Effector memory CD8-positive, alpha-beta T cell (primary cell): ENCODE data around the gene NGFR.
"Not testable (repeated sequence)": the region's sequence is repeated elsewhere in the genome, so short reads cannot be mapped to it uniquely, and the experiment has no call there.

Experiments
- ATAC-seq: fragments of 150-1000 bp; cut with Tn5 transposase; replicated peaks from 2 replicates; pipeline ENCODE4 v1.10.0; 2021; ENCODE audit warnings: mild to moderate bottlenecking, moderate library complexity
- DNase-seq, 3 experiments: peaks; one replicate each; pipeline ENCODE4 v3.0.0; 2021
- H3K27ac Mint-ChIP-seq, 2 donors: one replicate each; pipeline ENCODE4 v1.8.0; 2022; ENCODE audit warnings: mild to moderate bottlenecking in 2 of 2, mixed read lengths in 2 of 2, moderate library complexity in 2 of 2
- H3K27me3 Mint-ChIP-seq, 2 donors: one replicate each; pipeline ENCODE4 v1.8.0; 2022; ENCODE audit warnings: mixed read lengths in 2 of 2
- H3K36me3 Mint-ChIP-seq: one replicate; pipeline ENCODE4 v1.8.0; 2022; ENCODE audit warnings: mild to moderate bottlenecking, moderate library complexity, mixed read lengths; ENCODE audit not compliant: insufficient read depth
- H3K4me1 Mint-ChIP-seq, 2 donors: one replicate each; pipeline ENCODE4 v1.8.0; 2022; ENCODE audit warnings: low read depth in 2 of 2, mixed read lengths in 2 of 2
- H3K4me3 Mint-ChIP-seq, 2 donors: one replicate each; pipeline ENCODE4 v1.8.0; 2022; ENCODE audit warnings: mild to moderate bottlenecking in 2 of 2, mixed read lengths in 2 of 2, moderate library complexity in 2 of 2
- H3K9me3 Mint-ChIP-seq, 2 donors: one replicate each; pipeline ENCODE4 v1.8.0; 2022; ENCODE audit warnings: mixed read lengths in 2 of 2

The NGFR gene

GRCh38 chr17:49549691-49550678 is 54.9 kb downstream of the NGFR start:
- ATAC-seq (no peak), DNase-seq (no peak)
- Mint-ChIP-seq H3K4me3 (no peak overlapping the region), H3K4me1 (peaks cover 0 to 4% of the 10 kb centered on the region in 2 donors), H3K27me3 (peaks cover 7 to 25% of the 10 kb centered on the region in 2 donors), H3K27ac (no peak overlapping the region), H3K36me3 (peaks cover 4% of the 10 kb centered on the region), H3K9me3 (no peaks in the 10 kb centered on the region)

- H3K4me3 Mint-ChIP-seq, result not testable (repeated sequence)
These were observed 55.7 kb downstream of the NGFR start for GRCh38 chr17:49550764-49551163.

GRCh38 chr17:49551221-49552069 is 56.4 kb downstream of the NGFR start:
- DNase-seq (no peak), ATAC-seq (no peak)
- H3K4me1 Mint-ChIP-seq, result peaks cover 0 to 7% of the 10 kb centered on the region in 2 donors
- peaks cover 7 to 25% of the 10 kb centered on the region in 2 donors for H3K27me3 Mint-ChIP-seq
- H3K27ac Mint-ChIP-seq, result no peak overlapping the region
- no peaks in the 10 kb centered on the region for H3K9me3 Mint-ChIP-seq
- no peak overlapping the region for H3K4me3 Mint-ChIP-seq
- H3K36me3 Mint-ChIP-seq, result peaks cover 4% of the 10 kb centered on the region

More at GRCh38 chr17:49550764-49551163, 55.7 kb downstream of the NGFR start:
- not testable (repeated sequence) for H3K27ac Mint-ChIP-seq, H3K9me3 Mint-ChIP-seq, ATAC-seq, H3K36me3 Mint-ChIP-seq, DNase-seq, H3K4me1 Mint-ChIP-seq
- H3K27me3 Mint-ChIP-seq, result peaks cover 7 to 25% of the 10 kb centered on the region in 2 donors

GRCh38 chr17:49552070-49552751 is 57.1 kb downstream of the NGFR start:
- H3K27ac Mint-ChIP-seq, result no peak overlapping the region
- peaks cover 2 to 19% of the 10 kb centered on the region in 2 donors for H3K27me3 Mint-ChIP-seq
- no peaks in the 10 kb centered on the region for H3K9me3 Mint-ChIP-seq
- ATAC-seq (no peak), DNase-seq (no peak)
- peaks cover 0 to 8% of the 10 kb centered on the region in 2 donors for H3K4me1 Mint-ChIP-seq
- H3K36me3 Mint-ChIP-seq, result peaks cover 4% of the 10 kb centered on the region
- no peak overlapping the region for H3K4me3 Mint-ChIP-seq

GRCh38 chr17:49553676-49554335 is 58.7 kb downstream of the NGFR start:
- no peak for DNase-seq
- Mint-ChIP-seq H3K4me1 (peaks cover 0 to 8% of the 10 kb centered on the region in 2 donors), H3K4me3 (no peak overlapping the region), H3K27ac (no peak overlapping the region), H3K27me3 (peaks cover 6 to 11% of the 10 kb centered on the region in 2 donors), H3K36me3 (peaks cover 4% of the 10 kb centered on the region), H3K9me3 (no peaks in the 10 kb centered on the region)
- ATAC-seq, result no peak

- no peak for DNase-seq
- H3K9me3 Mint-ChIP-seq, result no peaks in the 10 kb centered on the region
- peaks cover 4% of the 10 kb centered on the region for H3K36me3 Mint-ChIP-seq
- H3K27me3 Mint-ChIP-seq, result peaks cover 6 to 9% of the 10 kb centered on the region in 2 donors
- no peak overlapping the region for H3K27ac Mint-ChIP-seq
- H3K4me1 Mint-ChIP-seq, result peaks cover 0 to 7% of the 10 kb centered on the region in 2 donors
- no peak overlapping the region for H3K4me3 Mint-ChIP-seq
- no peak for ATAC-seq
These were observed 59.8 kb downstream of the NGFR start for GRCh38 chr17:49554694-49555494.

GRCh38 chr17:49555495-49556222 is 60.6 kb downstream of the NGFR start:
- Mint-ChIP-seq H3K27ac (no peak overlapping the region), H3K36me3 (peaks cover 4% of the 10 kb centered on the region), H3K27me3 (peaks cover 6 to 9% of the 10 kb centered on the region in 2 donors), H3K9me3 (no peaks in the 10 kb centered on the region), H3K4me3 (no peak overlapping the region), H3K4me1 (peaks cover 0 to 7% of the 10 kb centered on the region in 2 donors)
- no peak for DNase-seq
- no peak for ATAC-seq

- Mint-ChIP-seq H3K4me1 (peaks cover 0 to 7% of the 10 kb centered on the region in 2 donors), H3K4me3 (no peak overlapping the region), H3K27ac (no peak overlapping the region), H3K27me3 (peaks cover 6 to 9% of the 10 kb centered on the region in 2 donors), H3K9me3 (no peaks in the 10 kb centered on the region), H3K36me3 (peaks cover 4% of the 10 kb centered on the region)
- ATAC-seq (peak; percentile 99), DNase-seq (peak; percentile 84 to 87 (median 86))
These were observed 61.3 kb downstream of the NGFR start for GRCh38 chr17:49556223-49556943.

GRCh38 chr17:49557312-49558024 is 62.4 kb downstream of the NGFR start:
- peaks cover 4% of the 10 kb centered on the region for H3K36me3 Mint-ChIP-seq
- H3K4me3 Mint-ChIP-seq, result no peak overlapping the region
- ATAC-seq (peak; percentile 37), DNase-seq (peak in 1 of 3 experiments; percentile 34)
- H3K9me3 Mint-ChIP-seq, result no peaks in the 10 kb centered on the region
- H3K27me3 Mint-ChIP-seq, result peaks cover 6 to 9% of the 10 kb centered on the region in 2 donors
- H3K27ac Mint-ChIP-seq, result peak overlapping the region in 1 of 2 donors; percentile 11
- H3K4me1 Mint-ChIP-seq, result peaks cover 0 to 7% of the 10 kb centered on the region in 2 donors
